Activated naive CD4-positive, alpha-beta T cell treated with anti-CD3 and anti-CD28 coated beads for 36 hours (primary cell): Measurements from ENCODE around the gene MUC5B. TPM values are rescaled to one million over a fixed set of nuclear protein-coding genes. Genes with fewer than 3 reads are reported as not detected.

ENCODE experiments used
- CTCF ChIA-PET: fragments of 350-600 bp; sonication (Branson Sonifier 250); formaldehyde crosslinking; loops from one replicate; lab custom pipeline; 2021; ENCODE audit warnings: antibody characterized with exemption; lab: Charles Lee
- DNase-seq: peaks from one replicate; pipeline ENCODE4 v3.0.0-alpha.2; 2020
- H3K27ac Mint-ChIP-seq: one replicate; pipeline ENCODE4 v1.8.0; 2021; ENCODE audit warnings: mild to moderate bottlenecking, mixed read lengths
- H3K27me3 Mint-ChIP-seq: one replicate; pipeline ENCODE4 v1.8.0; 2021; ENCODE audit warnings: low read depth, mixed read lengths
- H3K36me3 Mint-ChIP-seq: one replicate; pipeline ENCODE4 v1.8.0; 2021; ENCODE audit warnings: low read depth, mixed read lengths
- H3K4me1 Mint-ChIP-seq: one replicate; pipeline ENCODE4 v1.8.0; 2021; ENCODE audit warnings: low read depth, mixed read lengths
- H3K4me3 Mint-ChIP-seq: one replicate; pipeline ENCODE4 v1.8.0; 2021; ENCODE audit warnings: mild to moderate bottlenecking, moderate library complexity, mixed read lengths
- H3K9me3 Mint-ChIP-seq: one replicate; pipeline ENCODE4 v1.8.0; 2021; ENCODE audit warnings: mixed read lengths
- intact Hi-C: fragments of 100-400 bp; cut with micrococcal nuclease; formaldehyde crosslinking; loops from one replicate; pipeline ENCODE4 v1.15.1; 2023
- total RNA-seq, 2 experiments: library from RNA; stranded (reverse); gene quantifications; one replicate each; pipeline ENCODE4 v1.2.3, GENCODE V29; 2021

MUC5B gene
- total RNA-seq, 2 experiments from 2014 or later, result not detected

DNA sequence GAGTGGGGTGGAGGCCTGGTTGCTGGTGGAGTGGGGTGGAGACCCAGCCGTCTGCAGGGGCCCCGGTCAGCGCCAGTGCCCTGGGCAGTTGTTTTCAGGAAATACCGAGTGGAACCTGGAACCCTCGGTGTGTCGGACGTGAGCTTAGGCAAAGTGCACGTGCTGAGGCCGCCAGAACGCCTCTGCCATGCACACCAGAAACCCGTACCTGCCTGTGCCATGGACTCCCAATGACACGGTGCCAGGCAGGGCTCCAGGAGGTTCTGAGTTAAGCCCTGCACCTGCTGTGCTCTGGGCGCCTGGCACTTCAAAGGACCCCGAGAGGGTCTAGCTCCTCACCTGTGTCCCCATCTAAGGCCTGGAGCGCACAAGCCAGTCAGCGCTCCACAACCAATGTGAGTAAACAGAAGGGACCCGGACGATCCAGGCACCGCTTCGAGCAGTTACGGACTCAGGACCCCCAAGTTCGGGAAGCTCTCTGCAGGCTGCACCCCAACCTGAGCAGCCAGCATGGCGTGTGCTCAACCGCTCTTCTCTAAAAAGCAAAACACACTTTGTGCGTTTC, 74.2 kb downstream of the MUC5B start:
- intact Hi-C loops, result no loop called here
- Mint-ChIP-seq H3K9me3 (no peaks in the 10 kb centered on the region), H3K4me1 (peaks cover 6% of the 10 kb centered on the region), H3K4me3 (no peak overlapping the region), H3K27ac (no peak overlapping the region), H3K27me3 (no peaks in the 10 kb centered on the region), H3K36me3 (peaks cover 3% of the 10 kb centered on the region)
- CTCF ChIA-PET, result no interaction called here
- DNase-seq, result no peak

DNA sequence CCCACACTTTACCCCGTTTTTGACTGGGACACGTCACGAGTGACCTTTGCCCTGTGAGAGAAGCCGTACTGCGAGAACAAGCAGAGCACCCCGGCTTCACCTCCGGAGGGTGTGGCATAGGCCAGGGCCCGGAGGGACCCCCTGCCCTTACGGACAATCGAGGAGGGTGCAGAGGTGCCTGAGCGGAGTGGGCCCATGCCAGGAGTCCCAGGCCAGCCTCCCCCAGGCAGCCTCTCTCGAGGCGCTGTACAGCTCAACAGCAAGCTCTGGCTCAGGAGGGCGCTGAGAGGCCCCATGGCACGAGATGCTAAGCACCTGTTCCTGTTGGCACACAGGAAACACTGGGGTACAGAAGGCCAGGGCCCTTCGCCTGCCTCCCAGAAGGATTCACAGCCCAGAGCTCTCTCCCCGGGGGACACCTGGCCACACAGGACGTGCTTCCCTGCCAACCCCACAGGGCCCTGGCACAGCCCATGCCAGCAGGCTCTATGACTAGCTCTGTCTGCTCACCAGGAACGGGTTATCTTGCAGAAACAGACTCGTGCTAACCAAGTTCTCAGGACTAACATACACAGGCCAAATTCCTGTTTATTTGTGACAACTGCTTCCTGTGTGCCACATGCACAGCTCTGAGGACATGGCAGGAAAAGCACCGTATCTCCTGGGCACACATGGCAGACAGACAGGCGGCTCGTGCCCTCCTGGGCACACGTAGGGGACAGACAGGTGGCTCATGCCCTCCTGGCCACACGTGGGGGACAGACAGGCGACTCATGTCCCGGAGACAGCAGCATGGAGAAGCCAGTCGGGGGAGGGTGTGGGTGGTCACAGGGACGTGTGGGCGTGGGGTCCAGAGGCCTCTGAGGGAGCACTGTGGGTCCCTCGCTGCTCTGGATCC, 75.0 kb downstream of the MUC5B start:
- Mint-ChIP-seq H3K36me3 (peaks cover 3% of the 10 kb centered on the region), H3K27me3 (no peaks in the 10 kb centered on the region), H3K9me3 (no peaks in the 10 kb centered on the region), H3K27ac (no peak overlapping the region), H3K4me1 (peaks cover 7% of the 10 kb centered on the region), H3K4me3 (no peak overlapping the region)
- intact Hi-C loops, result no loop called here
- DNase-seq, result no peak
- CTCF ChIA-PET, result interaction anchor here (1.1 kb wide), 1 partner anchor 13 kb away, joined by 3 read pairs; no protein-coding TSS in a partner anchor

DNA sequence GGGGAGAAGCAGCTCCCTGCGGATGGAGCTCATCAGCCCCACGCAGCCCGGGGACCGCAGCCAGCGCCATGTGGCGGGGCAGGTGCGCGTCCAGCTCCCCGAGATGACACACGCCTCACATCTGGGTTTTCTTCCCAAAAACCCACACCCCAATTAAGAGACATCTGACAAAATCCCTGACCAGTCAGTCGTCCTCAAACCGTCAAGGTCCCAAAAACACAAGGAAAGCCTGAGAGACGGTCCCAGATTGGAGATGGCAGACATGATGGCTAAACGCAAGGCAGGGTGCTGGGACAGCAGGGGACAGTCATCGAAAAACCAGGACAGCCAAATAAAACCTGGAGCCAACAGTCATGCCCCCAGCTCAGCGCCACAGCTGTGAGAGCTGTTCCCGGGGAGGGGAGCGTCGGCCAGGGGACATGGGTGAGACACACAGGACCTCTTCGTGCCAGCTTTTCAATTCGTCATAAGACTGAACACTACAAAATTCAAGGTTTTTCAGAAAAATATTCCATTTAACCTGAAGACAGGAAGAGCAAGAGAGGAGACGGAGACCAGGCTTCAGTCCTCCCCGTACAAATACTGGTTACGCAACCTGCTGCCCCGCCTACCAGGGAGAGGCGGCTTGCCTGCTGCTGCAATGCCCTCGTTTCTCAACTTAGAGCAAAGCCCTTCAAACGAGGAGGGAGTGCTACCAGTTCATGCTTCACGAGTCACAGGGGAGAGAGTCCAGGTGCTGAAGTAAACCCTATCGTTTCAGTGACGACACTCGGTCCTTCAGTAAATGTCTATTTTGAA, 76.0 kb downstream of the MUC5B start:
- no peak overlapping the region for H3K4me3 Mint-ChIP-seq
- no peaks in the 10 kb centered on the region for H3K27me3 Mint-ChIP-seq
- CTCF ChIA-PET, result interaction anchor here (1.1 kb wide), 1 partner anchor 12 kb away, joined by 3 read pairs; no protein-coding TSS in a partner anchor
- intact Hi-C loops, result no loop called here
- H3K27ac Mint-ChIP-seq, result no peak overlapping the region
- H3K9me3 Mint-ChIP-seq, result no peaks in the 10 kb centered on the region
- H3K4me1 Mint-ChIP-seq, result peaks cover 11% of the 10 kb centered on the region
- no peak for DNase-seq
- peaks cover 3% of the 10 kb centered on the region for H3K36me3 Mint-ChIP-seq

- H3K27ac Mint-ChIP-seq, result no peak overlapping the region
- DNase-seq, result no peak
- peaks cover 3% of the 10 kb centered on the region for H3K36me3 Mint-ChIP-seq
- peaks cover 15% of the 10 kb centered on the region for H3K4me1 Mint-ChIP-seq
- intact Hi-C loops, result loop anchor here (10.0 kb wide), 1 partner anchor 215 kb away; no protein-coding TSS in a partner anchor
- no peak overlapping the region for H3K4me3 Mint-ChIP-seq
- no peaks in the 10 kb centered on the region for H3K27me3 Mint-ChIP-seq
- CTCF ChIA-PET, result no interaction called here
- no peaks in the 10 kb centered on the region for H3K9me3 Mint-ChIP-seq
Measured at GRCh38 chr11:1299621-1300020, 76.8 kb downstream of the MUC5B start.

DNA sequence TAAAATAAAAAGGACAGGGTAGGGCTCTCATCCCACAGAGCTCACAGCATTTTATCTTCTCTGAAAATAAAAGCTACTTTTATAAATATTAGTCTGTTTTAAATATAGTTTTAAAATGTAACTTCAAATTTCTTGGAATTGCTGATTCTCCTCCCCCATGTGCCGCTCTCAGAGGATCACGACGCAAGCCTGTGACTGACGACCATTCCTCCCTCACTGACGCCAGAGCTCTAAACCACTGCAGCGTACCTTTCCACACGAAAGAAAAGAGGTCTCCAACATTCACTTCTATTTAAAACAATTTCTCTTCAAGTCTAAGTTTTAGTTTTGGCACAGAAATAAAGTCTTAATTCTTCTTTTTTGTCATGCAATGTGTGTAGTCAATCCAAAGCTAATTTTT, 77.3 kb downstream of the MUC5B start:
- CTCF ChIA-PET, result no interaction called here
- intact Hi-C loops, result loop anchor here (10.0 kb wide), 1 partner anchor 215 kb away; no protein-coding TSS in a partner anchor
- peaks cover 3% of the 10 kb centered on the region for H3K36me3 Mint-ChIP-seq
- H3K4me3 Mint-ChIP-seq, result no peak overlapping the region
- H3K27me3 Mint-ChIP-seq, result no peaks in the 10 kb centered on the region
- no peaks in the 10 kb centered on the region for H3K9me3 Mint-ChIP-seq
- no peak for DNase-seq
- H3K4me1 Mint-ChIP-seq, result peaks cover 19% of the 10 kb centered on the region
- H3K27ac Mint-ChIP-seq, result no peak overlapping the region

DNA sequence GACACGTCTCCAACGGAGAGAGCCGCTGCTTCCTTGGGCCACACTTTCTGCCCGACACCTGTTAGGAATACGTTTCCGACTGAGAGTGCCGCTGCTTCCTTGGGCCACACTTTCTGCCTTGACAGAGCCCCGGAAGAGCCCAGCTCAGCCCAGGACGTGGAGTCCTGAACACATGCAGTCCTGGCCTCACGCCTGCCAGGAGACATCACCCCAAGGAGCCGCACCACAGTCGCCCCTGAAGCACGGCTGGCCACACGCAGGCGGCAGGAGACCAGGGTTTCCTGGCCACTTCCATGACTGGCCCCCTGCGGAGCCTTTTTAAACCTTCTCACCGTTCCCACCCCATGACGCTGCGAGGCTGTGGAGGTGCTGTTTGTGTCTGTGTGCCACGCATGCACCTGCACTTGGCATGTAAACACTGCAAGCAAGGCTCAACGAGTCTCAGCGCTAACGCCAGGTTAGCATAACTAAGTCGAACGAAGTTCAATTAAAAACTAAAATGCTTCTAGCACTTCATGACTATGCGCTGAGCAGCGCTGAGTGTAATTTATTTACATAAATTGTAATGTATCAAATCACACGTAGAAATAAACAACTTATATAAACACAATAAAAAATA, 77.8 kb downstream of the MUC5B start:
- Mint-ChIP-seq H3K4me3 (no peak overlapping the region), H3K4me1 (peaks cover 21% of the 10 kb centered on the region), H3K36me3 (peaks cover 3% of the 10 kb centered on the region), H3K27ac (no peak overlapping the region), H3K27me3 (no peaks in the 10 kb centered on the region), H3K9me3 (no peaks in the 10 kb centered on the region)
- intact Hi-C loops, result loop anchor here (10.0 kb wide), 1 partner anchor 214 kb away; no protein-coding TSS in a partner anchor
- CTCF ChIA-PET, result interaction anchor here (0.6 kb wide), 1 partner anchor 9 kb away, joined by 4 read pairs; the partner anchor contains the start of gene TOLLIP
- no peak for DNase-seq

DNA sequence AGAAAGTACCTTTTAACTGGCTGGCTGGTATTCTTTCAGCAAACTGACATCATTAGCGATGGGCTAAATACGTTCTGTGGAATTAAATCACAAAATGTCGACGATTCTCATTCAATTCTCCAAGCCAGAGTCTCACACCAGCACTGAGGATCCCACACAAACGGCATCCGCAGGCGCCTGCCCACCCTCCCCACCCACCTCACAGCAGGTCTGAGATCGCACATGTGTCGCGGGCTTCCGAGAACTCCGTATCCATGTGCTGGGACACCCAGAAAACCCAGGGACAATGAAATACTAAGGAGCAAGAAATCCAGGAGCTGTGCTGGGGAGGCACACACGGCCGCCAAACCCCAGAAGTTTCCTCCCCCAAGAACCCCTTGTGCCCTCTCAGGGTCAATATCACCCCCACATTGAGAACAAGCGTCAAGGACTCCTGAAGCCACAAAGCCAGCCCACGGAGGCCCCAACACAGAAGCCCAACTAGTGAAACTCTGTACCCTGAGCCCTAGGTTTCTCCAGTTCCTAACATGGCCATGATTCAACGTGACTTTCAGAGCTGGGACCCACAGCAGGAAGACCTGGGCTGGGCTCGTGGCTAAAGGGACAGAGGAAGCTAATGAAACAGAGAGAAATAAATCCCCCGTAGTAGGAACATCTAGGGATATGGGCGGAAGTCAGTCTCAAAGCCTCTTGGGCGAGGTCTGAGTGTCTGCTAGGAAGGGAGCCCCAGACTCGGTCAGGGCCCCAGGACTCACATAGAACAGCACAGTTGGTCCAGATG, 78.5 kb downstream of the MUC5B start:
- H3K27ac Mint-ChIP-seq, result no peak overlapping the region
- no peaks in the 10 kb centered on the region for H3K27me3 Mint-ChIP-seq
- peaks cover 3% of the 10 kb centered on the region for H3K36me3 Mint-ChIP-seq
- intact Hi-C loops, result loop anchor here (10.0 kb wide), 1 partner anchor 213 kb away; no protein-coding TSS in a partner anchor
- no peak for DNase-seq
- no peaks in the 10 kb centered on the region for H3K9me3 Mint-ChIP-seq
- H3K4me3 Mint-ChIP-seq, result no peak overlapping the region
- H3K4me1 Mint-ChIP-seq, result peaks cover 21% of the 10 kb centered on the region
- CTCF ChIA-PET, result interaction anchor here (0.6 to 1.3 kb wide), 2 partner anchors 8 to 26 kb away, joined by 3 to 4 read pairs; partner anchors contain the start of gene TOLLIP

- Mint-ChIP-seq H3K36me3 (peaks cover 3% of the 10 kb centered on the region), H3K27me3 (no peaks in the 10 kb centered on the region), H3K4me3 (no peak overlapping the region), H3K4me1 (peaks cover 27% of the 10 kb centered on the region), H3K27ac (no peak overlapping the region), H3K9me3 (no peaks in the 10 kb centered on the region)
- CTCF ChIA-PET, result interaction anchor here (1.3 kb wide), 1 partner anchor 25 kb away, joined by 3 read pairs; no protein-coding TSS in a partner anchor
- DNase-seq, result no peak
- intact Hi-C loops, result loop anchor here (10.0 kb wide), 1 partner anchor 213 kb away; no protein-coding TSS in a partner anchor
Measured at GRCh38 chr11:1302041-1302460, 79.2 kb downstream of the MUC5B start.

DNA sequence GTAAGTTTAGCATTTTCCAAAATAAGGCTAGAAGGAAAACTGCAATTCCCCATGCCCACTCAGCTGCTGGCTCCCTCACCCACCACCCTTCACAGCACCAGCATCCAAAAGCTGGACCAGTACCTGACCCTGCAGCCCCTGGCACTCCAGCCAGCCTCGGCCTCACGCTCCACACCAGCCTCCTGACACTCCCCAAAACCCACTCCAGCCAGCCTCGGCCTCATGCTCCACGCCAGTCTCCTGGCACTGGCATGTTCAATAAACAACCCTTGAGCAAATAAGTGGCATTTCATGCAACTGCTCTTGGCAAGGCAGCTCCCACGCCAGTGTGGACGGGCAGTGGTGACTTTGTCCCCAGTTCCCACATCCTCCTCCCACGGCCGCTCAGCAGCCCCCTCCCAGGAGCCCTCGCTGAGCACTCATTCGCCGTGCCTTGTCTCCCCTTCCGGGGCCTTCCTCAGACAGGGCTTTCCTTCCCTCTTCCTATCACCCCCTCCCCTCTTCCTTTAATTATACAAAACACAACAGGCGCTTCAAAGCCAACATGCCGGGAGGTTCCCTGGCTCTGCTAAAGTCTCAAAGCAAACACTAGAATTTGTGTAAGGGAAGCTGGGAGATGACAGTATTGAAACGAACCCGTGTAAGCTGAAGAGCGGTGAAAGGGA, 79.7 kb downstream of the MUC5B start:
- Mint-ChIP-seq H3K36me3 (peaks cover 3% of the 10 kb centered on the region), H3K27ac (no peak overlapping the region)
- CTCF ChIA-PET, result interaction anchor here (1.3 kb wide), 1 partner anchor 25 kb away, joined by 3 read pairs; no protein-coding TSS in a partner anchor

DNA sequence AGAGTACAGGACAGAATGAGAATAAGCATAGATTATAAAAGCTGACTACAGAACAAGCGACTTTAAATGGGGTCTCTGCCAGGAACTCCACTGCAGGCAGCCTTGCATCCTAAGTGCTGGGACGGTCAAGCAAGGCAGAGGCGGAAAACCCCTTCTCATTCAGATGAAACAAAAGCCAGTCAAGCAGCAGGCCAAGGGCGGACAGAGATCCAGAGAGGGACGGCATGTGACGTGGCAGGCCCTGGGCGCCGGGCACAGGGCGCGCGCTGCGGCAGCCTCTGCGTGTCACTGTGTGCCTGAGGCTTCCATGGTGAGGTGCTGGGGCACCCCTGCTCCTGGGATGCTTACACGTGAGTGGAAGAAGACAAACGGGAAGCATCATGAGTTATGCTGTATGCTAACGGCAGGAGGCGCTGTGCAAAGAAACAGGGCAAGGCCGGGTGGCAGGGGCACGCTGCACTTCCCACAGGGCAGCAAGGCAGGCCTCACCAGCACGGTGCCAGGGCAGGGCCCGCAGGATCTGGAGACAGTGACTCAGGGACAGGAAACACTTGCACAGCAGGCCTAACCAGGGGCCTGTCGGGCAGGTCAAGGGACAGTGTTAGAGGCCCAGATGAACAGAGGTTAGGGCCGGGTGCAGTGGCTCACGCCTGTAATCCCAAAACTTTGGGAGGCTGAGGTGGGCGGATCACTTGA, 80.4 kb downstream of the MUC5B start:
- Mint-ChIP-seq H3K9me3 (no peaks in the 10 kb centered on the region), H3K27me3 (no peaks in the 10 kb centered on the region), H3K36me3 (peaks cover 3% of the 10 kb centered on the region), H3K27ac (no peak overlapping the region), H3K4me3 (no peak overlapping the region), H3K4me1 (peaks cover 39% of the 10 kb centered on the region)
- DNase-seq, result no peak
- CTCF ChIA-PET, result no interaction called here
- intact Hi-C loops, result loop anchor here (10.0 kb wide), 1 partner anchor 212 kb away; no protein-coding TSS in a partner anchor

More for the DNA sequence above, 79.7 kb downstream of the MUC5B start:
- no peaks in the 10 kb centered on the region for H3K9me3 Mint-ChIP-seq
- H3K27me3 Mint-ChIP-seq, result no peaks in the 10 kb centered on the region
- H3K4me1 Mint-ChIP-seq, result peaks cover 32% of the 10 kb centered on the region
- no peak overlapping the region for H3K4me3 Mint-ChIP-seq
- intact Hi-C loops, result loop anchor here (10.0 kb wide), 1 partner anchor 212 kb away; no protein-coding TSS in a partner anchor
- no peak for DNase-seq
